Loucy (cell line): ENCODE measurements around the gene HLF.
"Not testable (repeated sequence)": the region's sequence is repeated elsewhere in the genome, so short reads cannot be mapped to it uniquely, and the experiment has no call there.

ENCODE experiments used
- H2AFZ ChIP-seq: fragments of 200-600 bp; sonication (generic); 2 replicates; pipeline ENCODE4 v1.6.0; 2016; ENCODE audit warnings: antibody characterized with exemption, mild to moderate bottlenecking, low read length, moderate library complexity
- H3F3A ChIP-seq: fragments of 200-600 bp; 2 replicates; pipeline ENCODE4 v1.6.0; 2016; ENCODE audit warnings: antibody characterized with exemption, low read depth, mild to moderate bottlenecking
- H3K27me3 ChIP-seq: fragments of 200-600 bp; sonication (generic); 2 replicates; pipeline ENCODE4 v1.6.1; 2014; ENCODE audit warnings: low read length, mild to moderate bottlenecking; ENCODE audit not compliant: insufficient read depth, poor library complexity, severe bottlenecking
- H3K36me3 ChIP-seq: fragments of 200-600 bp; sonication (generic); 2 replicates; pipeline ENCODE4 v1.6.1; 2016; ENCODE audit warnings: low read length; ENCODE audit not compliant: insufficient read depth
- H3K4me1 ChIP-seq: fragments of 200-600 bp; sonication (generic); 2 replicates; pipeline ENCODE4 v1.5.1; 2014; ENCODE audit warnings: low read length, mild to moderate bottlenecking; ENCODE audit not compliant: insufficient read depth, poor library complexity, severe bottlenecking
- H3K4me2 ChIP-seq: fragments of 200-600 bp; sonication (generic); 2 replicates; pipeline ENCODE4 v1.6.0; 2014; ENCODE audit warnings: antibody characterized with exemption, low read length, low read depth, mild to moderate bottlenecking; ENCODE audit not compliant: poor library complexity, severe bottlenecking
- H3K4me3 ChIP-seq: fragments of 200-600 bp; sonication (generic); 2 replicates; pipeline ENCODE4 v1.5.1; 2014; ENCODE audit warnings: low read length, mild to moderate bottlenecking, mixed read lengths; ENCODE audit not compliant: poor library complexity, severe bottlenecking
- H3K79me2 ChIP-seq: fragments of 200-600 bp; sonication (generic); 2 replicates; pipeline ENCODE4 v1.6.1; 2014; ENCODE audit warnings: low read length; ENCODE audit not compliant: insufficient read depth
- H3K9ac ChIP-seq: fragments of 200-600 bp; sonication (generic); 2 replicates; pipeline ENCODE4 v1.6.0; 2014; ENCODE audit warnings: mild to moderate bottlenecking, low read depth, low read length, moderate library complexity; ENCODE audit not compliant: poor library complexity, severe bottlenecking
- H3K9me2 ChIP-seq: fragments of 200-600 bp; sonication (generic); replicated peaks from 2 replicates; pipeline ENCODE4 v1.6.1; 2016; ENCODE audit warnings: low read depth, low read length, mixed read lengths
- H3K9me3 ChIP-seq: fragments of 200-600 bp; sonication (generic); 2 replicates; pipeline ENCODE4 v1.6.1; 2014; ENCODE audit warnings: mild to moderate bottlenecking, antibody characterized with exemption, low read length, low read depth; ENCODE audit not compliant: insufficient read depth
- H4K20me1 ChIP-seq: fragments of 200-600 bp; sonication (generic); 2 replicates; pipeline ENCODE4 v1.6.0; 2014; ENCODE audit warnings: antibody characterized with exemption, low read length, mild to moderate bottlenecking; ENCODE audit not compliant: insufficient read depth, poor library complexity, severe bottlenecking
- CTCF ChIP-seq: fragments of 200-600 bp; sonication (generic); conservative IDR thresholded peaks from 2 replicates; pipeline ENCODE4 v1.5.1; 2014; ENCODE audit warnings: mild to moderate bottlenecking, antibody characterized with exemption, low read length
- EZH2phosphoT487 ChIP-seq: fragments of 200-600 bp; IDR thresholded peaks from 2 replicates; pipeline ENCODE4 v1.6.1; 2018; ENCODE audit warnings: antibody characterized with exemption, mild to moderate bottlenecking, moderate library complexity, borderline replicate concordance

HLF gene

GRCh38 chr17:55327225-55328088, 62.7 kb downstream of the HLF start:
- TF ChIP-seq EZH2phosphoT487 (no peak), CTCF (no peak)
- no peaks in the 10 kb centered on the region for H3K9me3 ChIP-seq
- H2AFZ ChIP-seq, result no peak overlapping the region
- H3K4me2 ChIP-seq, result no peak overlapping the region
- H3K9ac ChIP-seq, result no peak overlapping the region
- H3K36me3 ChIP-seq, result no peaks in the 10 kb centered on the region
- H3K27me3 ChIP-seq, result no peaks in the 10 kb centered on the region
- H3K9me2 ChIP-seq, result no peaks in the 10 kb centered on the region
- no peak overlapping the region for H3K4me3 ChIP-seq
- no peaks in the 10 kb centered on the region for H4K20me1 ChIP-seq
- no peaks in the 10 kb centered on the region for H3K79me2 ChIP-seq
- H3K4me1 ChIP-seq, result no peaks in the 10 kb centered on the region
- H3F3A ChIP-seq, result no peaks in the 10 kb centered on the region

- H3K27me3 ChIP-seq, H3K4me1 ChIP-seq, H3K9me2 ChIP-seq, H4K20me1 ChIP-seq, H3K79me2 ChIP-seq, H3F3A ChIP-seq, H3K9me3 ChIP-seq, H3K36me3 ChIP-seq, H3K9ac ChIP-seq, H3K4me2 ChIP-seq, H3K4me3 ChIP-seq, H2AFZ ChIP-seq: not testable (repeated sequence)
These were observed 63.8 kb downstream of the HLF start for GRCh38 chr17:55328514-55328913.

- Histone ChIP-seq H3K79me2 (no peaks in the 10 kb centered on the region), H2AFZ (no peak overlapping the region), H4K20me1 (no peaks in the 10 kb centered on the region), H3K9me3 (no peaks in the 10 kb centered on the region), H3K9me2 (no peaks in the 10 kb centered on the region), H3F3A (no peaks in the 10 kb centered on the region), H3K36me3 (no peaks in the 10 kb centered on the region), H3K4me2 (no peak overlapping the region), H3K4me1 (no peaks in the 10 kb centered on the region), H3K27me3 (no peaks in the 10 kb centered on the region), H3K9ac (no peak overlapping the region), H3K4me3 (no peak overlapping the region)
- no peak for TF ChIP-seq CTCF
- no peak for TF ChIP-seq EZH2phosphoT487
These were observed 65.7 kb downstream of the HLF start for GRCh38 chr17:55330344-55330933.
